ELF-1 (cell line): ENCODE data around the gene D2HGDH.
"Not testable (repeated sequence)": the region's sequence is repeated elsewhere in the genome, so short reads cannot be mapped to it uniquely, and the experiment has no call there.

Experiments
- DNase-seq: peaks from one replicate; pipeline ENCODE4 v3.0.0-alpha.2; 2016; ENCODE audit warnings: low read depth, low spot score

Gene D2HGDH

DNA sequence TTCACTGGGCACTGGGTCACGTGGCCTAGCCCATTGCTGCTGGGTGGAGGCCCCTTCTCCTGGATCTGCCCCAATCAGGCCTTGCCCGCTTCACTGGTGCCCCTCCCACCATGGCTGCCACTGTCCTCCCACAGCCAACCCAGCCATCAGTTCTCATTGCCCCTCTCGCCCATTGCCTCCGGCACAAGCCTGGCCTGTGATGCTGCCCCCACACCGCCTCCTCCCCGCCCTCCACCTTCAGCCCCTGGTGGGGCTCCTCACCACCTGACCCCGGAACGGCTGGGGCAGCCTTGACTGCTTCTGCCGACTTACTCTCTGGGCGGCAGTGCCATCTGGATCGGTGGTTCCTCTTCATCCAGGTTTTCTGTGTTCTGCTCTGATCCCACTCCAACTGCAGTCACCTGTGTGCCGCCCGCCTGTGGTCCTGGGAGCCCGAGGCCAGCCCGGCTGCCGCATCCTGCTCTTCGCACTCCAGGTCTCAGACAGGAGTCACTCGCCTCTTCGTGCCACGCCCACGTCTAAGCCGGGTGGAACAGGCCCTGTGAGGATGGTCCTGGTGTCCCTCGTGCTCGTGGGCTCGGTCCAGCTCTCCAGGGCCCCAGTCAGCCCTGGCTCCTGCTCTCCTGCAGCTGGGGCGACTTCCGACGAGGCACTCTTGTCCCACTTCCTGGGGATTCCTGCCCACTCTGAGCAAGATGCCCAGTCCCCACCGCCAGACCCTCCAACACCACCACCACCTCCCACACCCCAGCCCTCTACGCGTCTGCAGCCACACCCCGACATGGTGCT, 14.2 kb downstream of the D2HGDH start:
- no peak for DNase-seq

DNA sequence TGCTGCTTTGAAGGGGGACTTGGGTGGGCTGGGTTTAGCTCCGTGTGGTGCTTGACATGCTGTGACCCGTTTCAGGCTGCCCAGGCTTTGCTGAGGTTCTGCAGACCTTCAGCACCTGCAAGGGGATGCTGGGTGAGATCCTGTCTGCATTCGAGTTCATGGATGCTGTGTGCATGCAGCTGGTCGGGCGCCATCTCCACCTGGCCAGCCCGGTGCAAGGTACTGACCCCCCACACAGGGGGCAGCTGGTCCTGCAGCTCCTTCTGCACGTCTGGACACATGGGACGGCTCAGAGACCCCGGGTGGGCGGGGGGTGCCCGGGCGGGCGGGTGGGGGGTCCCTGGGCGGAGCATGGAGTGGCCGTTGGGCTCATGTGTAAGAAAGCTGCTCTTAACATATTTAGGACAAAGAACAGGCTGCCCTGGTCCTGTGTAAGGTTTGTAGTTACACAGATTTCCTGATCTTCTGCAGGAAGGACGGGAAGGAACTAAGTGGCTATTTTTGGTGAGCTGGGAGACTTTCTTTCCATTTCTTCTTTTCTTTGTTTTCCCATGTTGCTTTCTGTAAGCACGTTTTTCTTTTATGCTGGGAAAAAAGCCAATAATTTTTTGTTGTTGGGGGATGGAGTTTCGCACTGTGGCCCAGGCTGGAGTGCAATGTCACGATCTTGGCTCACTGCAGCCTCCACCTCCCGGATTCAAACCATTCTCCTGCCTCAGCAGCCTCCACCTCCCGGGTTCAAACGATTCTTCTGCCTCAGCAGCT, 15.8 kb downstream of the D2HGDH start:
- no peak for DNase-seq

DNA sequence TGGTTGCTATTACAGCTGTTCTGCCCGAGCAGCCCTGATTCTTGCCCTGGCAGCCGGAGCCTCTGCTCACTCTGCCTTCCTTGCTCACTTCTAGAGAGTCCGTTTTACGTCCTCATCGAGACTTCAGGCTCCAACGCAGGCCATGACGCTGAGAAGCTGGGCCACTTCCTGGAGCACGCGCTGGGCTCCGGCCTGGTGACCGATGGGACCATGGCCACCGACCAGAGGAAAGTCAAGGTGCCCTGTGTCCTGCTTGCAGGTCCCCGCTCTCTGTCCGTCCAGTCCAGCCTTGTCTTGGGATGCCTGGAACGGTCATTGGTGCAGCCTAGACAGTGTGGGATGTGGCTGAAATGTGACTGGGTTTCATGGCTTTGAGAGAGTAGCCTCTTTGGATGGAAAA, 16.7 kb downstream of the D2HGDH start:
- no peak for DNase-seq

DNA sequence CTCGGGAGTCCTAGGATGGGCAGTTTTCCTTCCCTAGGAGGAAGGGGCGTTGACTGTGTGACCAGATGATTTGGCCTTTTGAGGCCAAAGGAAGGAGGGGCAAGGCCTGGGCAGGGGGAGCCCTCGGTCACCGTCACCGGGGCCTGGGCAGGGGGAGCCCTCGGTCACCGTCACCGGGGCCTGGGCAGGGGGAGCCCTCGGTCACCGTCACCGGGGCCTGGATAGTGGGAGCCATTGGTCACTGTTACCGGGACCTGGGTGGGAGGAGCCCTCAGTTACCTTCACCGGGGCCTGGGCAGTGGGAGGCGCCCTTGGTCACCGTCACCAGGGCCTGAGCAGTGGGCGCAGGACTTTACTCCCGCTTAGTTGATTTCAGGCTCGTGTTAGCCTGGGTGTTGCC, 17.3 kb downstream of the D2HGDH start:
- no peak for DNase-seq

DNA sequence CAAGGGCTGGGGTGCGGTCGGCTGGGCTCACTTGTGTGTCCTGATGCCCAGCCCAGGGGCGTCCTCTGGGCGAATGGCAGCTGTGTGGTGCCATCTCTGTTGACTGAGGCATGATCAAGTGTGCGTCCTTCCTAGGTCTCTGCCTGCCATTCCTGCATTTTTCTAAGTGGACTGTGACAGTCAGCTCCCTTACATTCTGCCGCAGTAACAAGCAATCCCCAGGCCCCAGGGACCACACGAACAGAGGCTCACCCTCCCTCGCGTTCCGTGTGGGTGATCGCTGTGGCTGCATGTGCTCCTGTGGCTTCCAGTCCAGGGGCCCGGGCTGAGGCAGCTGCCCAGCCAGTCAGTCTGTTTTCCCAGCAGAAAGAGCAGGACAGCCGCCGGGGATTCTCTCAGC, 17.8 kb downstream of the D2HGDH start:
- DNase-seq, result no peak

DNA sequence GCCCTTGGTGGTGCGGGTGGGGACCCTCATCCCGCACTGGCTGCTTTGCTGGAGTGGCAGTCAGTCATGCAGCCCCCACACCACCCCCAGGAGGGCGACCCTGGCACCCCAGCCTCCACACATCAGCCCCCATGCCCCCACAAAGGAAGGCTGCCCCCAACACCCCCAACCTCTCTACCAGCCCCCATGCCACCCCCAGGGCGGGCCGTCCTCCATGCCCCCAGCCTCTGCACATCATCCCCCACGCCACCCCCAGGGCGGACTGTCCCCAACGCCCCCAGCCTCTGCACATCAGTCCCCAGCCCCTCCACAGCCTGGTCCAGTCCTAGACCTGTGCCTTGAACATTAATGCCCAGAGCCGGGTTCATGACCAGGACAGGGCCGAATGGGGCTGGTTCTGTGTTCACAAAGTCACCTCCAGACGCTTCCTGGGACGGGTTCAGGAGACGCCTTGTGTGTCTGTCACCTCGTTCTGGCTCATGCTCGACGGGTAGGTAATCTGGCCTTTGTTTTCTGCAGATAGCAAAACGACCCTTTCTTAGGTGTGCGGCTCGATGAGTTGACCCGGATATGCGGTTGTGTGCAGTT, 18.4 kb downstream of the D2HGDH start:
- no peak for DNase-seq

DNA sequence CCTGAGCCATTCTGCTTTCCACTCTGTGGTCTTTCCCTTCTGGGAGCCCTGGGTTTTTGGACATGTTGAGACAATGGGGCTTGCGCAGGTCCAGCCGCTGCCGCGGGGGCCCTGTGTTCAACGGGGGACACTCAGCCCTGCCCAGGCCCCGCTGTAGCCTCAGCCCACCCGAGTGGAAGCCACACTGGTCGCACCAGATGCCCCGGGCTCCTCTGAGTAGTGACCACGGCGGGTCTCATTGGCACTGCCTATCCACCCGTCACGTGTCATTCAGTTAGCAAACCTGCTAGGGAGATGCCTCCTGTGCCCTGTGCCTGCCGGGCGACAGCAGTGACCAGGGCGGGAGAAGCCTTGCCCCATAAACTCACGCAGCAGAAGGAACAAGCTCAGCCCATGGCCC, 19.1 kb downstream of the D2HGDH start:
- DNase-seq, result no peak

DNA sequence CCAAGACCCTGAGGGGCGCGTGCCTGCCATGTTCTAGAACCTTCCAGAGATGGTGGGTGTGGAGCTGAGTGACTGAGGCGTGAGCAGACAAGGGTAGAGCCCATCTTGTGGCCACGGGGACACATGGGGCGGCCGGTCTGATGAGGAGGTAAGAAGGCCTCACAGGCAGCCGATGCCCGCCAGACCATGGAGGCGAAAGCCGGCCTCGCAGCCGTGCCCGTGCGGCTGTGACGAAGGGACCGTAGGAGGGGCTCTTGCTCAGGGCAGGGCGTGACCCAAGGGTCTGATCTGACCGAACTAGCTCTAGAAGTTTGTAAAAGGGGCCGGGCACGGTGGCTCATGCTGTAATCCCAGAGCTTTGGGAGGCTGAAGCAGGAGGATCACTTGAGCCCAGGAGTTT, 19.6 kb downstream of the D2HGDH start:
- no peak for DNase-seq

DNA sequence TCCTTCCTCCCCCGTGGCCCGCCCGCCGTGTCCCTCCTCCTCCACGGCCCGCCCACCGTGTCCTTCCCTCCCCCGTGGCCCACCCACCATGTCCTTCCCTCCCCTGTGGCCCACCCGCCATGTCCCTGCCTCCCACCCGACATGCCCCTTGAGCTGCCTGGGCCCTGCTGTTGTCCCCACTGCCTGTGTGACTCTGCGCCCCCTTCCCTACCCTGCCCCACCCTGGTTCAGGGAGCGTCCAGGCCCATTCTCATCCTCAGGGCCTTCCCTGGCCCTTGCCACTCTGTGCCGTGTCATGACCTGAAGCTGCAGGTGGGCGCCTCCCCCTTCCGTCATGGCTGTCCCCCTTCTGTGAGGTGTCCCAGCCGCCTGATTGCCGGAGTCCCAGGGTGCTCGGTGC, 20.7 kb downstream of the D2HGDH start:
- DNase-seq, result no peak

DNA sequence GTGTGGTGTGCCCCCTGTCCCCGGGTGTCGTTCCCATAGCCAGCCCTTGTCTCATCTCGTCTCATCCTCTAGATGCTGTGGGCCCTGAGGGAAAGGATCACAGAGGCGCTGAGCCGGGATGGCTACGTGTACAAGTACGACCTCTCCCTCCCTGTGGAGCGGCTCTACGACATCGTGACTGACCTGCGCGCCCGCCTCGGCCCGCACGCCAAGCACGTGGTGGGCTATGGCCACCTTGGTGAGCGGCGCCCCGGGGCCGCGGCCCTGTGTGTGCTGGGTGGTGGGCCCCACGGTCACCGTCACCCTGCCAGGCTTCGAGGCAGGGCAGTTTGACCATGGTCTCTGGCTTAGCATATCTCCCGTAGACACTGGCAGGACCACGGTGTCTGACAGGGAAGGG, 21.3 kb downstream of the D2HGDH start:
- no peak for DNase-seq

DNA sequence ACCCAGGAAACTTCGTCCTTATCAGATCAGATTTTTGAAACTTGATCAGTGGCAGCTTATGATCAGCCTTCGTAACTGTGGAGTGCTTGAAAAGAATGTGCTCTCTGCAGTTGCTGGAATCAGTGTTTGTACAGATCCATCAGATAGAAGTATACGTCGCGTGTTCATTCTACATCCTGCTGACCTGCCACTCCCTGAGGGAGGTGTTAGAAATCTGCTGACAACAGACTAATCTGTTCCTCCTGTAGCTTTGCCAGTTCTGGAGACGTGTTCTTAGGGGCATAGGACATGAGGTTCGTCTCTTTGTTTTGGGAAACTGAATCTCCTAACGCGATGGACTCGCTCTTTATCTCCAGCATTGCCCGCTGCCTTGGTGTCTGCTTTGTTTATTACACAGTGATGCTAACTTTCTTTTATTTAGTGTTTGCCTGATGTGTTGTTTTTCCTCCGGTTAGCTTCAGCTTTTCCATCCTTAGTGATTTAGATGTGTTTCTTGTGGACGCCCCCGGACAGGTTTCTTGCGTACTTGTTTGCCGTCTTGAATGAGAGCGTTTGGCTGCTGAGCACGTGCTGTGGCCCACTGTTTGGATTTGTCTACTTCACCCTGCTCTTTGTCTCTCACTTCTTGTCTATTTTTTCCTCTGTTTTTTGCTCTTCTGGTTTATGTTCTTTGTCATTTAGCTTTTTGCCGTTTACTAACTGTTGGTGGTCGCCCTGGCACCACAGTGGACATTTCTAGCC, 24.8 kb downstream of the D2HGDH start:
- no peak for DNase-seq

DNA sequence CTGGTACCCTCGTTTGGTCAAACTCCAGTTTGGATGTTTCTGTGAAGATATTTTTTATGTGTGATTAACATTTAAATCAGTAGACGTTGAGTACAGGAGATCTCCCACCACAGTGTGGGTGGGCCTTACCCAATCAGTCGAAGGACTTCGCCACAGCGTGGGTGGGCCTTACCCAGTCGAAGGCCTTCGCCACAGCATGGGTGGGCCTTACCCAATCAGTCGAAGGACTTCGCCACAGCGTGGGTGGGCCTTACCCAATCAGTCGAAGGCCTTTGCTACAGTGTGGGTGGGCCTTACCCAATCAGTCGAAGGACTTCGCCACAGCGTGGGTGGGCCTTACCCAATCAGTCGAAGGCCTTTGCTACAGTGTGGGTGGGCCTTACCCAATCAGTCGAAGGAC, 25.5 kb downstream of the D2HGDH start:
- DNase-seq, result not testable (repeated sequence)

DNA sequence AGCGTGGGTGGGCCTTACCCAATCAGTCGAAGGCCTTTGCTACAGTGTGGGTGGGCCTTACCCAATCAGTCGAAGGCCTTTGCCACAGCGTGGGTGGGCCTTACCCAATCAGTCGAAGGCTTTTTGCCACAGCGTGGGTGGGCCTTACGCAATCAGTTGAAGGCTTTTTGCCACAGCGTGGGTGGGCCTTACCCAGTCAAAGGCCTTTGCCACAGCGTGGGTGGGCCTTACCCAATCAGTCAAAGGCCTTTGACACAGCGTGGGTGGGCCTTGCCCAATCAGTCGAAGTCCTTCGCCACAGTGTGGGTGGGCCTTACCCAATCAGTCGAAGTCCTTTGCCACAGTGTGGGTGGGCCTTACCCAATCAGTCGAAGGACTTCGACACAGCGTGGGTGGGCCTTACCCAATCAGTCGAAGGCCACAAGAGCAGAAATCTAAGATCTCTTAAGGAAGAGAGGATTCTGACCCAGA, 25.9 kb downstream of the D2HGDH start:
- no peak for DNase-seq

DNA sequence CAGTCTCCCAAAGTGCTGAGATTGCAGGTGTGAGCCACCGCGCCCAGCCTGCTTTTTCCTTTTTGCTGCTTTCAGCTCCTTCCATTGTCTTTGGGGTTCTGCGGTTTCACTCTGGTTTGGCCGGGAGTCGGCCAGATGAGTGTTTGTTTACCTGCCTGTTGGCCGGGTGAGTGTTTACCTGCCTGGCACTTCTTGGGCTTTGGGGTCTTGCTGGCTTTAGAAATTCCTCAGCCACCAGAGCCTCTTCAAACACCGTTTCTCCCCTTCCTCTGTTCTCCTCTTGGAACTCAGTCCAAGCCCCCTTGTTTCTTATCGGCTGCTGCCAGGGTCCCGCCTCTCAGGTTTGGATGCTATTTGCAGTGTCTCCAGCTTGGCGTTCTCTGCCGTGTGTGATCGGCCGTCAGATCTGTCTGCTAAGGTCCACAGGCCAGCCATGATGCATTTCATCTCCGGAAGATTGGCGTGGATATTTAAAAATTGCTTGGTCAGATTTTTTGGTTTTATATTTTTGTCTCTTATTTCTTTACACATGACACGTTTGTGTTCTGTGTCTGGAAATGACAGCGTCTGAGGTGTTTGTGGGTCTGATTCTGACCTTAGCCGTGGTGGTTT, 28.0 kb downstream of the D2HGDH start:
- no peak for DNase-seq

DNA sequence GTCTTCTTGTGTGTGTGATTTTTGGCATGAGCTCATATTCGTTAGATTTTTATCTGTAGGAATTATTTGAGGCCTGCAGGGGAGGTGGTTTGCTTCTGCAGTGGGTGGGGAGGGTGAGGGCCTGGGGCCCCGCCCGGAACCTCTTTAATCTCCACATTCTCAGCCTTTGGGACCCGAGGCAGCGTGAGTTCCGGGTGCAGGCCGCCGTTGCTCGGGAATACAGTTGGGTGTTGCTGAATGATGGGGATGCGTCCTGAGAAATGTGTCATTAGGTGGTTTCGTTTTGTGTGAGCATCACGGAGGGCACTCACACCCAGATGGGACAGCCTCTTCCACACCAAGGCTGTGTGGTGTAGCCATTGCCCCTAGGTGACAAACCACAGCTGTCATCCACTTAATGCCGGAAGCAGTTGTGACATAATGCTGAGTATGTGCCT, 28.5 kb downstream of the D2HGDH start:
- DNase-seq, result no peak

DNA sequence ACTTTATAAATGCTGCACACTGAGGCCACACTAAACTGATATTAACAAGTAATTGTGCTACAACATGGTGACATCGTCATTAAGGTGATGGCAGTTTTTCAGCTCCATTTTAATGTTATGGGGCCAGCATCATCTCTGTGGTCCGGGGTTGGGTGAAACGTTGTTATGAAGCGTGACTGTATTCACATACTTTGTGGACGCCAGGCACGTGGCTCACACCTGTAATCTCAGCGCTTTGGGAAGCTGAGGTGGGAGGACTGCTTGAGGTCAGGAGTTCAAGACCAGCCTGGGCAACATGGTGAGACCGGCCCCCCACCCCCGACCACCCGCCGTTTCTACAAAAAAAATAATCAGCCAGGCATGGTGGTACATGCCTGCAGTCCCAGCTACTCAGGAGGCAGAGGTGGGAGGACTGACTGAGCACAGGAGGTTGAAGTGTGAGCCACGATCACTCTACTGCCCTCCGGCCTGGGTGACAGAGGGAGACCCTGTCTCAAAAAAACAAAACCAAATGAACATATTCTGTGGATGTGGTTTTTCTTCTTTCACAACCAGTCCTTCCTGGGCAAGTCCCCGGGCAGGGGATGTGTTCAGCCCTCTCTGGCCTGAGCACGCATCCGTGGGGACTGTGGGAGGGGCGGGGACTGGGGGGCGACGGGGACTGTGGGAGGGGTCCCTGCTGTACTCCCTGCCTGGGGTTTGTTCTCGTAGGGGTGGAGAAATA, 29.3 kb downstream of the D2HGDH start:
- DNase-seq, result no peak

DNA sequence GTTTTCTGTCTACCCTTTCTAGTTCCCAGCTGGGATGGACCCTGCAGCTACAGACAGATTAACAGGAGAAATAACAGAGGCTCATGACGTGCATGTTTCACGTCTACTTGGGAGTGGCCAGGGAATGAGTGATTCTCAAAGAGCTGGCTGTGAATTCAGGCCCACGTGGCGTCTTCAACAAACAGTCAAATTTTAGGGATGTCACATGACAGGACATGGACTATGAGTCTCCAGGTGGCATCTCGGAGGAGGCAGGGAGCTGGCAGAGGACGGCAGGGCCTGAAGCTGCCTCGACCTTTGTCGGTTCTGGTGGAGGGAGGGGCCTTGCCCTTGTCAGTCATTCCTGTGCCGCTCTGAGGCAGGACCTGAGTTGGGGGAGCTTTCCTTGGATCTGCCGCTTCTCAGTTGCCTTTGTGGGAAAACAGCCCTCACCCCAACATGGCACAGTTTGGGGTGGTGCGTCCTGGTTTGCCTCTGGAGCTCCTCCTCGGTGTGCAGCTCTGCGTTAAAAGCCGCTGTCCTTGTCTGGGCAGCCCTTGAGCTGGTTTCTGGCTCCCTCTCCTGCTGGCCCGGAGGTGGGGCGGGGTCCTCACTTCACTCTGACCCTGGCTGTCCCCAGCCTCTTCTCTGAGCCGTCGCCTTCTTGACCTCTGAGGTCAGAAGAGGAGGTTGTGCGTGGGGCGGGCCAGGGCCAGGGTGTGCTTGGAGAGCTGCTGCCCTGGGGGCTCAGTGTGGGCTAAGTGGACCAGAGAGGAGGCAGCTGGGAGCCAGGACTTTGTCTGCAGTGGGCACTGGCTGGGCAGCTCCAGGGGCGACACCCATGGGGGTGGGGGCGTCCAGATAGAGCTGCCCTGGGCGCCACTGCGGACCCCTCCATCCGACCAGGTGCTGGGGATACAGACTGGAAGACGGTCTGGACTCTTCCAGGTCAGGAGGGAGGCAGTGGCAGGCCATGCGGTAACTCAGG, 30.1 kb downstream of the D2HGDH start:
- DNase-seq, result peak; percentile 67

DNA sequence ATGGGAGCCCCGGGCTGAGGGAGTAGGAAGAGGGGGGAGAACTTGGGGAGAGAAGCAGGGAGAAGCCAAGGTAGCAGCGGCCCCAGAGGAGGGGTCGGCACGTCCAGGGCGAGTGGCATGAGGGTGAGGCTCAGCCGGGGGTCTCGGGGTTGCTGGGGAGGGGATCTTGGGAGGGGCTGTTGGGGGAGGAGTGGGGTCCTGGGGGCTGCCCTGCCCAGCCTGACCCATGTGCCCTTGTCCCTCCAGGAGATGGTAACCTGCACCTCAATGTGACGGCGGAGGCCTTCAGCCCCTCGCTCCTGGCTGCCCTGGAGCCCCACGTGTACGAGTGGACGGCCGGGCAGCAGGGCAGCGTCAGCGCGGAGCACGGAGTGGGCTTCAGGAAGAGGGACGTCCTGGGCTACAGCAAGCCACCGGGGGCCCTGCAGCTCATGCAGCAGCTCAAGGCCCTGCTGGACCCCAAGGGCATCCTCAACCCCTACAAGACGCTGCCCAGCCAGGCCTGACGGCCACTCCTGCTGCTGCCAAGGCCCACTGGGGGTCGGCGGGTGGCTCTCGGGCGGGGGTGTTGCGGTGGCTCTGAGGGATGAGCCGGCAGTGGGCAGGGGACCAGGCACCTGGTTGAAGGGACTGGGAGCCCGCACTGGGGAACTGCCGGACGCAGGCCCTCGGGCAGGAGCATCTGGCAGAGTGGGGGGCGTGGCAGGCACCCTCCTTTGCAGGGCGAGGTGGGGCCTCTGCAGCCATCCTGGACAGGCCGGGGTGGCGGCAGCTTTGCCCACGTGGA, 33.2 kb downstream of the D2HGDH start:
- no peak for DNase-seq

DNA sequence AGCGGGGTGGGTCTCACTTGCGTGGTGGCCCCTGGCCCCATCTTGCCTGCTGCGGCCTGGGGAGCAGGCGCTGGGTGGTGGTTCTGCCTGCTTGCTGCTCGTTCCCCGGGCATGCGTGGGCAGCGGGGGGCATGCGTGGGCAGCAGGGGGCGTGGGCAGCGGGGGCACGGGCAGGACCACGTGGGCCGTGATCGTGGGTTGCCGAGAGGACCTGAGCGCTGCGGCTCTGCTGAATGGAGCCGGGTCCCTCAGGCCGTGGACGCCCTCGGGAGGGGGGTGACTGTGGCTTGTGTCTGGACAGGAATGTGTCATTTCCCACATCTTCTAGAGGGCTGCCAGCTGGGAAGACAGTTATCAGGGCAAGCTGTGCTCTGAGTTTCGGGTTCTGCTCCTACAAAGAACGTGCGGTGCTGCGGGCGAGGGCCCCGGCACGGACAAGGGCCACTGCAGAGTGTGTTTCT, 33.9 kb downstream of the D2HGDH start:
- no peak for DNase-seq
